H9 (cell line): ENCODE measurements around the gene ARHGAP24. TPM values are rescaled to one million over a fixed set of nuclear protein-coding genes. Genes with fewer than 3 reads are reported as not detected.

ENCODE experiments used
- DNase-seq: peaks from one replicate; pipeline ENCODE4 v3.0.0-alpha.2; 2017
- H2AFZ ChIP-seq: one replicate; pipeline ENCODE4 v1.6.1; 2013; ENCODE audit warnings: mild to moderate bottlenecking, low read length, control low read depth, moderate library complexity
- H2AK5ac ChIP-seq: 2 replicates; pipeline ENCODE4 v1.6.1; 2013; ENCODE audit warnings: low read length, control low read depth, mixed read lengths; ENCODE audit not compliant: insufficient read length
- H2BK120ac ChIP-seq: one replicate; pipeline ENCODE4 v1.6.1; 2013; ENCODE audit warnings: low read depth, mild to moderate bottlenecking, low read length, control low read depth, inconsistent platforms; ENCODE audit not compliant: poor library complexity, severe bottlenecking
- H2BK12ac ChIP-seq: 2 replicates; pipeline ENCODE4 v1.6.1; 2013; ENCODE audit warnings: low read length, control low read depth, mixed read lengths, low read depth; ENCODE audit not compliant: insufficient read length
- H2BK15ac ChIP-seq: 2 replicates; pipeline ENCODE4 v1.6.1; 2013; ENCODE audit warnings: low read depth, low read length, control low read depth
- H2BK20ac ChIP-seq: one replicate; pipeline ENCODE4 v1.6.1; 2013; ENCODE audit warnings: low read depth, mild to moderate bottlenecking, low read length, control low read depth, inconsistent platforms; ENCODE audit not compliant: poor library complexity, severe bottlenecking
- H2BK5ac ChIP-seq: 2 replicates; pipeline ENCODE4 v1.6.1; 2013; ENCODE audit warnings: low read length, control low read depth, mixed read lengths; ENCODE audit not compliant: insufficient read length
- H3K14ac ChIP-seq: 2 replicates; pipeline ENCODE4 v1.6.1; 2013; ENCODE audit warnings: low read length, control low read depth; ENCODE audit not compliant: insufficient read depth
- H3K18ac ChIP-seq: 2 replicates; pipeline ENCODE4 v1.6.1; 2013; ENCODE audit warnings: low read depth, mild to moderate bottlenecking, mixed read lengths, low read length, control low read depth; ENCODE audit not compliant: insufficient read length
- H3K23ac ChIP-seq: 2 replicates; pipeline ENCODE4 v1.6.1; 2013; ENCODE audit warnings: low read length, control low read depth, mixed read lengths, low read depth; ENCODE audit not compliant: insufficient read length
- H3K23me2 ChIP-seq: 2 replicates; pipeline ENCODE4 v1.6.1; 2013; ENCODE audit warnings: low read depth, mild to moderate bottlenecking, mixed read lengths, low read length, control low read depth; ENCODE audit not compliant: insufficient read length, poor library complexity, severe bottlenecking
- H3K27ac ChIP-seq: 2 replicates; pipeline ENCODE4 v1.5.1; 2013; ENCODE audit warnings: low read length, control low read depth, mixed read lengths, low read depth; ENCODE audit not compliant: insufficient read length
- H3K27me3 ChIP-seq: 2 replicates; pipeline ENCODE4 v1.6.1; 2013; ENCODE audit warnings: low read length, control low read depth, inconsistent platforms; ENCODE audit not compliant: insufficient read depth
- H3K4ac ChIP-seq: 2 replicates; pipeline ENCODE4 v1.6.1; 2013; ENCODE audit warnings: low read depth, mild to moderate bottlenecking, control low read depth, inconsistent platforms, low read length, moderate library complexity
- H3K4me1 ChIP-seq: 2 replicates; pipeline ENCODE4 v1.6.1; 2013; ENCODE audit warnings: low read length, control low read depth, inconsistent platforms; ENCODE audit not compliant: insufficient read depth
- H3K4me2 ChIP-seq: 2 replicates; pipeline ENCODE4 v1.6.1; 2013; ENCODE audit warnings: low read length, control low read depth, mixed read lengths; ENCODE audit not compliant: insufficient read length, insufficient read depth
- H3K56ac ChIP-seq: 2 replicates; pipeline ENCODE4 v1.6.1; 2013; ENCODE audit warnings: low read depth, mild to moderate bottlenecking, mixed read lengths, low read length, control low read depth; ENCODE audit not compliant: insufficient read length
- H3K79me1 ChIP-seq: 2 replicates; pipeline ENCODE4 v1.6.1; 2013; ENCODE audit warnings: low read depth, mild to moderate bottlenecking, moderate library complexity, low read length, control low read depth, inconsistent platforms; ENCODE audit not compliant: insufficient read depth, poor library complexity, severe bottlenecking
- H3K79me2 ChIP-seq: 2 replicates; pipeline ENCODE4 v1.6.1; 2013; ENCODE audit warnings: low read length, control low read depth, inconsistent platforms; ENCODE audit not compliant: insufficient read depth
- H3K9ac ChIP-seq: 2 replicates; pipeline ENCODE4 v1.6.1; 2013; ENCODE audit warnings: low read length, control low read depth, mixed read lengths; ENCODE audit not compliant: insufficient read length; ENCODE audit errors: extremely low read depth
- H3K9me3 ChIP-seq: one replicate; pipeline ENCODE4 v1.6.1; 2013; ENCODE audit warnings: low read depth, low read length, inconsistent platforms; ENCODE audit not compliant: control insufficient read depth
- H3T11ph ChIP-seq: one replicate; pipeline ENCODE4 v1.6.1; 2013; ENCODE audit warnings: mild to moderate bottlenecking, low read length, control low read depth, inconsistent platforms
- H4K20me1 ChIP-seq: one replicate; pipeline ENCODE4 v1.6.1; 2013; ENCODE audit not compliant: control insufficient read depth, insufficient read length, insufficient read depth
- H4K5ac ChIP-seq: 2 replicates; pipeline ENCODE4 v1.6.1; 2013; ENCODE audit warnings: low read depth, mild to moderate bottlenecking, mixed read lengths, low read length, control low read depth; ENCODE audit not compliant: insufficient read length
- H4K8ac ChIP-seq: replicated peaks from 2 replicates; pipeline ENCODE4 v1.6.1; 2013; ENCODE audit warnings: low read length, control low read depth, mixed read lengths, low read depth; ENCODE audit not compliant: insufficient read length
- H4K91ac ChIP-seq: 2 replicates; pipeline ENCODE4 v1.6.1; 2013; ENCODE audit warnings: low read depth, mild to moderate bottlenecking, moderate library complexity, mixed read lengths, low read length, control low read depth; ENCODE audit not compliant: insufficient read length
- H3K27ac Mint-ChIP-seq, 3 experiments: 2 replicates in 2 of 3; 3 replicates in 1 of 3; pipeline ENCODE4 v1.8.0; 2020 to 2021; ENCODE audit warnings: mixed read lengths in 3 of 3, mild to moderate bottlenecking in 1 of 3, moderate library complexity in 1 of 3
- H3K27me3 Mint-ChIP-seq: 2 replicates; pipeline ENCODE4 v1.8.0; 2021; ENCODE audit warnings: low read depth, mild to moderate bottlenecking, moderate library complexity, mixed read lengths
- H3K36me3 Mint-ChIP-seq, 3 experiments: 2 replicates in 2 of 3; 3 replicates in 1 of 3; pipeline ENCODE4 v1.8.0; 2020 to 2021; ENCODE audit warnings: low read depth in 3 of 3, mixed read lengths in 3 of 3; ENCODE audit not compliant: insufficient read depth in 1 of 3
- H3K4me1 Mint-ChIP-seq, 2 experiments: 2 replicates each; pipeline ENCODE4 v1.8.0; 2020; ENCODE audit warnings: mixed read lengths in 2 of 2
- H3K4me3 Mint-ChIP-seq, 2 experiments: 2 replicates in 1 of 2; 3 replicates in 1 of 2; pipeline ENCODE4 v1.8.0; 2020 to 2021; ENCODE audit warnings: mild to moderate bottlenecking in 2 of 2, mixed read lengths in 2 of 2, moderate library complexity in 1 of 2
- H3K9me3 Mint-ChIP-seq, 2 experiments: 2 replicates in 1 of 2; 3 replicates in 1 of 2; pipeline ENCODE4 v1.8.0; 2020; ENCODE audit warnings: mild to moderate bottlenecking in 2 of 2, mixed read lengths in 2 of 2, moderate library complexity in 1 of 2
- WGBS: extraction: QIAGEN DNeasy Blood & Tissue Kit; methylation state at CpG from one replicate; pipeline ENCODE4 v1.1.7; 2013; ENCODE audit warnings: missing lambda C conversion rate, low lambda C conversion rate, mixed read lengths; ENCODE audit not compliant: insufficient read length; ENCODE audit errors: extremely low coverage; 5-methylcytosine and 5-hydroxymethylcytosine counted together
- total RNA-seq: library from RNA; stranded (reverse); gene quantifications from 2 replicates; pipeline ENCODE4 v1.2.1, GENCODE V29; 2021
- TF ChIP-seq, protein P1 (sequence below): fragments of 200-600 bp; sonication (generic); conservative IDR thresholded peaks from 3 replicates; pipeline ENCODE4 v1.8.0; 2021; ENCODE audit warnings: antibody characterized with exemption, mild to moderate bottlenecking

Gene ARHGAP24
- total RNA-seq, 1 experiment from 2014 or later, result 0.37 TPM

DNA sequence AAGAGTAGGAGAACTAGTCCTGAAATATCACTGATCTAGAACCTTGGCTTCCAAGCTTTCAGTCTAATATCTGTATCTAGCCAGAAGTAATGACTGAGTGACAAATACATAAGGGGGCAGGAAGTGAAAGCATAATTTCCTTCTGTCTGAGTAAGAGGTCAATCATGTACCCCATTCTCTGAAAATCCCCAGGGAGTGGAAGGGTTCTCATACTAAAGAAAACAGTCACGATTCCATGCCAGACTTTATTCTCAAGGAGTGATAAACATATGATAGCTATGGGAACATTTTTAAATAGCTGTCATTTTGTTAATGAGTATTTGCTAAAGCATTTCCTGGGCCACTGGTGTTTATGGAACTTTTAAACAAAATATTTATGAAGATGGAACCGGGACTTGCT is 308.5 kb downstream of the ARHGAP24 start:
- no peak overlapping the region for H3K9ac ChIP-seq
- no peaks in the 10 kb centered on the region for H3K27me3 ChIP-seq
- H3K27ac ChIP-seq, result no peak overlapping the region

More for the DNA sequence above, 308.5 kb downstream of the ARHGAP24 start:
- no peaks in the 10 kb centered on the region for H3K36me3 Mint-ChIP-seq
- TF ChIP-seq, protein P1, sequence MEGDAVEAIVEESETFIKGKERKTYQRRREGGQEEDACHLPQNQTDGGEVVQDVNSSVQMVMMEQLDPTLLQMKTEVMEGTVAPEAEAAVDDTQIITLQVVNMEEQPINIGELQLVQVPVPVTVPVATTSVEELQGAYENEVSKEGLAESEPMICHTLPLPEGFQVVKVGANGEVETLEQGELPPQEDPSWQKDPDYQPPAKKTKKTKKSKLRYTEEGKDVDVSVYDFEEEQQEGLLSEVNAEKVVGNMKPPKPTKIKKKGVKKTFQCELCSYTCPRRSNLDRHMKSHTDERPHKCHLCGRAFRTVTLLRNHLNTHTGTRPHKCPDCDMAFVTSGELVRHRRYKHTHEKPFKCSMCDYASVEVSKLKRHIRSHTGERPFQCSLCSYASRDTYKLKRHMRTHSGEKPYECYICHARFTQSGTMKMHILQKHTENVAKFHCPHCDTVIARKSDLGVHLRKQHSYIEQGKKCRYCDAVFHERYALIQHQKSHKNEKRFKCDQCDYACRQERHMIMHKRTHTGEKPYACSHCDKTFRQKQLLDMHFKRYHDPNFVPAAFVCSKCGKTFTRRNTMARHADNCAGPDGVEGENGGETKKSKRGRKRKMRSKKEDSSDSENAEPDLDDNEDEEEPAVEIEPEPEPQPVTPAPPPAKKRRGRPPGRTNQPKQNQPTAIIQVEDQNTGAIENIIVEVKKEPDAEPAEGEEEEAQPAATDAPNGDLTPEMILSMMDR, result no peak
- H4K20me1 ChIP-seq, result no peaks in the 10 kb centered on the region
- no peak overlapping the region for H3K18ac ChIP-seq
- H3K79me2 ChIP-seq, result no peaks in the 10 kb centered on the region
- no peak for DNase-seq
- no peak overlapping the region for H2AK5ac ChIP-seq
- H3K4me1 Mint-ChIP-seq, result peaks cover 7% of the 10 kb centered on the region in 2 experiments
- H2BK120ac ChIP-seq, result no peak overlapping the region
- H3T11ph ChIP-seq, result no peak overlapping the region
- H3K56ac ChIP-seq, result no peak overlapping the region
- no peak overlapping the region for H2AFZ ChIP-seq
- no peak overlapping the region for H3K4ac ChIP-seq
- no peak overlapping the region for H3K4me3 Mint-ChIP-seq
- H3K9me3 Mint-ChIP-seq, result no peaks in the 10 kb centered on the region; a peak in 1 of 5 replicates
- H2BK20ac ChIP-seq, result no peak overlapping the region
- no peaks in the 10 kb centered on the region for H3K27me3 Mint-ChIP-seq
- no peak overlapping the region for H4K5ac ChIP-seq
- no peaks in the 10 kb centered on the region for H3K4me1 ChIP-seq
- no peak overlapping the region for H3K27ac Mint-ChIP-seq
- no peak overlapping the region for H3K4me2 ChIP-seq
- no CpG with 5 or more reads among the region's 2 CpGs for WGBS
- no peak overlapping the region for H4K8ac ChIP-seq
- no peak overlapping the region for H2BK5ac ChIP-seq
- H3K9me3 ChIP-seq, result no peaks in the 10 kb centered on the region
- H2BK12ac ChIP-seq, result no peak overlapping the region
- H4K91ac ChIP-seq, result no peak overlapping the region
- H3K23ac ChIP-seq, result no peak overlapping the region
- H3K79me1 ChIP-seq, result no peaks in the 10 kb centered on the region
- no peak overlapping the region for H3K14ac ChIP-seq
- no peaks in the 10 kb centered on the region for H3K23me2 ChIP-seq
- H2BK15ac ChIP-seq, result no peak overlapping the region
